MCF 10A (cell line): ENCODE data around the gene SLC14A1. TPM values are rescaled to one million over a fixed set of nuclear protein-coding genes. Genes with fewer than 3 reads are reported as not detected.

Source experiments
- BruUV-seq: library from RNA; stranded (reverse); fragments of 400-500 nt; replicated peaks from 2 replicates; lab custom pipeline; 2021; lab: Mats Ljungman, UMichigan
- CTCF ChIA-PET: fragments of 300-600 bp; sonication (Branson Sonifier 250); formaldehyde crosslinking; extraction: SDS; loops from one replicate; lab custom pipeline; 2021; ENCODE audit warnings: antibody characterized with exemption, inconsistent platforms; lab: Yijun Ruan, JAX
- POLR2A ChIA-PET: fragments of 300-600, 350-650 bp; sonication (Branson Sonifier 250); formaldehyde crosslinking; extraction: SDS; loops from one replicate; lab custom pipeline; 2020; ENCODE audit warnings: antibody characterized with exemption, inconsistent platforms; lab: Yijun Ruan, JAX
- DNase-seq: peaks from one replicate; pipeline ENCODE4 v3.0.0-alpha.2; 2018; ENCODE audit not compliant: unreplicated experiment
- H3K27ac Mint-ChIP-seq: one replicate; pipeline ENCODE4 v1.8.0; 2022; ENCODE audit warnings: mild to moderate bottlenecking, low read depth, mixed read lengths; ENCODE audit not compliant: unreplicated experiment
- H3K27me3 Mint-ChIP-seq: one replicate; pipeline ENCODE4 v1.8.0; 2022; ENCODE audit warnings: mixed read lengths; ENCODE audit not compliant: insufficient read depth, unreplicated experiment
- H3K36me3 Mint-ChIP-seq: one replicate; pipeline ENCODE4 v1.8.0; 2022; ENCODE audit warnings: mild to moderate bottlenecking, moderate library complexity, mixed read lengths; ENCODE audit not compliant: insufficient read depth, unreplicated experiment
- H3K4me1 Mint-ChIP-seq: one replicate; pipeline ENCODE4 v1.8.0; 2022; ENCODE audit warnings: mixed read lengths; ENCODE audit not compliant: insufficient read depth, unreplicated experiment
- H3K4me3 Mint-ChIP-seq: one replicate; pipeline ENCODE4 v1.8.0; 2022; ENCODE audit warnings: mild to moderate bottlenecking, moderate library complexity, mixed read lengths; ENCODE audit not compliant: unreplicated experiment
- H3K9me3 Mint-ChIP-seq: one replicate; pipeline ENCODE4 v1.8.0; 2022; ENCODE audit warnings: mixed read lengths; ENCODE audit not compliant: unreplicated experiment
- CTCF ChIP-seq: fragments of 200-600 bp; IDR thresholded peaks from one replicate; pipeline ENCODE4 v1.8.0; 2022; ENCODE audit warnings: antibody characterized with exemption, mild to moderate bottlenecking; ENCODE audit not compliant: unreplicated experiment
- intact Hi-C: fragments of 100-400 bp; cut with micrococcal nuclease; formaldehyde crosslinking; loops from 2 replicates; pipeline ENCODE4 v1.14.1; 2022
- total RNA-seq: library from RNA; stranded (reverse); gene quantifications from 2 replicates; pipeline ENCODE4 v1.2.3, GENCODE V29; 2022

SLC14A1 gene
- total RNA-seq, 1 experiment from 2014 or later = not detected

GRCh38 chr18:45708831-45709230 is 15.2 kb upstream of the SLC14A1 start:
- Mint-ChIP-seq H3K9me3 (peaks cover 29% of the 10 kb centered on the region), H3K27me3 (no peaks in the 10 kb centered on the region), H3K4me1 (no peaks in the 10 kb centered on the region), H3K4me3 (no peak overlapping the region), H3K36me3 (no peaks in the 10 kb centered on the region), H3K27ac (no peak overlapping the region)
- POLR2A ChIA-PET = no interaction called here
- intact Hi-C loops = no loop called here
- no peak for TF ChIP-seq CTCF
- BruUV-seq = no TSS peak
- CTCF ChIA-PET = interaction anchor here (0.7 to 6.3 kb wide), 4 partner anchors 11 to 171 kb away, joined by 3 to 35 read pairs (median 4); partner anchors contain the start of gene SLC14A1
- no peak for DNase-seq

- intact Hi-C loops = no loop called here
- H3K9me3 Mint-ChIP-seq = peaks cover 23% of the 10 kb centered on the region
- H3K4me3 Mint-ChIP-seq = no peak overlapping the region
- H3K27ac Mint-ChIP-seq = no peak overlapping the region
- no TSS peak for BruUV-seq
- H3K27me3 Mint-ChIP-seq = peaks cover 11% of the 10 kb centered on the region
- ChIA-PET POLR2A (no interaction called here), CTCF (interaction anchor here (0.7 to 6.3 kb wide), 5 partner anchors 11 to 128 kb away, joined by 3 to 35 read pairs (median 4); partner anchors contain the start of gene SLC14A1)
- H3K4me1 Mint-ChIP-seq = no peaks in the 10 kb centered on the region
- H3K36me3 Mint-ChIP-seq = no peaks in the 10 kb centered on the region
- DNase-seq = no peak
- no peak for TF ChIP-seq CTCF
These were observed 11.9 kb upstream of the SLC14A1 start for GRCh38 chr18:45712061-45712460.

- CTCF ChIA-PET = interaction anchor here (1.2 kb wide), 1 partner anchor 167 kb away, joined by 5 read pairs; no protein-coding TSS in a partner anchor
- no peak overlapping the region for H3K4me3 Mint-ChIP-seq
- POLR2A ChIA-PET = no interaction called here
- H3K27ac Mint-ChIP-seq = no peak overlapping the region
- TF ChIP-seq CTCF = no peak
- DNase-seq = no peak
- peaks cover 13% of the 10 kb centered on the region for H3K27me3 Mint-ChIP-seq
- peaks cover 16% of the 10 kb centered on the region for H3K9me3 Mint-ChIP-seq
- intact Hi-C loops = no loop called here
- no TSS peak for BruUV-seq
- H3K4me1 Mint-ChIP-seq = no peaks in the 10 kb centered on the region
- no peaks in the 10 kb centered on the region for H3K36me3 Mint-ChIP-seq
These were observed 10.7 kb upstream of the SLC14A1 start for GRCh38 chr18:45713239-45713638.

GRCh38 chr18:45715212-45715780 is 8.7 kb upstream of the SLC14A1 start:
- DNase-seq = peak; percentile 2
- Mint-ChIP-seq H3K9me3 (no peaks in the 10 kb centered on the region), H3K27ac (no peak overlapping the region), H3K36me3 (no peaks in the 10 kb centered on the region), H3K4me3 (no peak overlapping the region), H3K27me3 (peaks cover 13% of the 10 kb centered on the region), H3K4me1 (no peaks in the 10 kb centered on the region)
- intact Hi-C loops = no loop called here
- BruUV-seq = no TSS peak
- ChIA-PET CTCF (no interaction called here), POLR2A (no interaction called here)
- TF ChIP-seq CTCF = no peak
